GM19043 (cell line): ENCODE measurements around the gene C10orf143.
"Not testable (repeated sequence)": the region's sequence is repeated elsewhere in the genome, so short reads cannot be mapped to it uniquely, and the experiment has no call there.

ENCODE experiments used
- ATAC-seq: cut with Tn5 transposase; IDR thresholded peaks from one replicate; pipeline ENCODE4 v1.9.1; 2021; ENCODE audit warnings: low read depth; ENCODE audit not compliant: unreplicated experiment

C10orf143 gene

DNA sequence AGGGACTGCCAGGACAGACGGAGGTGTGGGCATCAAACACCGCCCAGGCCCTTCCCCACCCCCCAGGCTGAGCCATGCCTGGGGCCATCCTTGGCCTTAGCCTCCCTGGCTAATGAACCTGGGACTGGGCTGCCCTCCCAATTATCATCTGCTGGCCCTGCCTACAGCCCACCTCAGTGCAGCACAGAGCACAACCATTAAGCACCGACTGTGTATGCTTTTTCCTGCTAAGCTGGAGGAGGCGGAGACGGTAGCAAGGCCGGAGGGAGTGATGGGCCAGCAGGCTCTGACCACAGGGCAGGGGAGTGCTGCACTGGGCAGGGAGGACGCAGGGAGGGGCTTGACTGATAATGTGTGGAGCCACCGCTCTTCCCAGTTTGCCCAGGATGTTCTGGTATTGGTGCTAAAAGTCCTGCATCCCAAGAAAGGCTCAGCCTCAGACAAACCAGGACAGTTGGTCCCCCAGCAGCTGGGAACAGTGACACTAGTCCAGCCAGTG, 72.0 kb downstream of the C10orf143 start:
- no peak for ATAC-seq

DNA sequence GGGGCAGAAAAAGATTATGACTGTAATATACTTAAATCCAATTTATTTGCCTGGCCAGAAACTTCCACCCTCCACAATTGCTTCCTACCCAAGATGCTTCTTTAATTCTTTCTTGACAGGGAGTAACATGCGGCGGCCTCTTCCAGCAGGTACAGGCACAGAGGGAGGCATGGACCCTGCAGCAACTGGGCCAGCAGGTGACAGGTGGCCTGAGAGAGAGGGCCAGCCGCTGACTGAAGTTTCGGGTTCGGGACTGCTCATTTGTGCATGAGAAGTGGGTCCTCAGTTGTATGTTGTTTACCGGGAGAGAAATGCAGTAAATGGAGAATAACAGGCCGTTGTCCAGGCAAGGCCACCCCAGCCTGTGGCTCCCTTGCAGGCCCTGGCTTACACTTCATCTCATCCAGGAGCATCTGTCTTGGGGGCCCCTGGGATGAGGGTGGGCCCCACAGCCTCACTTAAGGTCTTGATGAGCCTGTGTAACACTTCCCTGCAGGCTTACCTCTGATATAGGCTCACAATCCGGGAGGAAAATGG, 72.5 kb downstream of the C10orf143 start:
- no peak for ATAC-seq

DNA sequence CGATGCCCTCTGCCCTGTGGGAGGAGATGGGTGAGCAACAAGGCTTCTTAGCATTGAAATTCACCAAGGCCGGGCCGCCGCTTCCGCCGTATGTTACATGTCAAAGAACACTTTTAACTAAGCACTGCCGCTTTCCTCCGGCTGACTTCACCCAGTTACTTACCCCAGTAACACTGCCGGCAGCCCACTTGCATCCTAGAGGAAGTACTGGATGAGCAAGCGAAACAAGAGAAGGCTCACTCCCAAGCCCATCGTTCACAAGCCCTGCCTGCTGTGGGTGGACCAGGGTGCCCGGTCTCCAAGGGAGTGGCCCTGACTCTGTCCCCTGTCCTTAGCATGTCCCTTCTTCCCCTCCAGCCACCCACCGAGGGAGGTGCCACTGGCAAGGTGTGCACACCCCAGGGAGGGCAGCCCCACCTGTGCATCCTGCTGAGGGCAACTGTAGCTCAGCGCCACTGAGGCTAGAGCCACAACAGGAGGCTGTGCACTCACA, 73.4 kb downstream of the C10orf143 start:
- ATAC-seq = no peak

DNA sequence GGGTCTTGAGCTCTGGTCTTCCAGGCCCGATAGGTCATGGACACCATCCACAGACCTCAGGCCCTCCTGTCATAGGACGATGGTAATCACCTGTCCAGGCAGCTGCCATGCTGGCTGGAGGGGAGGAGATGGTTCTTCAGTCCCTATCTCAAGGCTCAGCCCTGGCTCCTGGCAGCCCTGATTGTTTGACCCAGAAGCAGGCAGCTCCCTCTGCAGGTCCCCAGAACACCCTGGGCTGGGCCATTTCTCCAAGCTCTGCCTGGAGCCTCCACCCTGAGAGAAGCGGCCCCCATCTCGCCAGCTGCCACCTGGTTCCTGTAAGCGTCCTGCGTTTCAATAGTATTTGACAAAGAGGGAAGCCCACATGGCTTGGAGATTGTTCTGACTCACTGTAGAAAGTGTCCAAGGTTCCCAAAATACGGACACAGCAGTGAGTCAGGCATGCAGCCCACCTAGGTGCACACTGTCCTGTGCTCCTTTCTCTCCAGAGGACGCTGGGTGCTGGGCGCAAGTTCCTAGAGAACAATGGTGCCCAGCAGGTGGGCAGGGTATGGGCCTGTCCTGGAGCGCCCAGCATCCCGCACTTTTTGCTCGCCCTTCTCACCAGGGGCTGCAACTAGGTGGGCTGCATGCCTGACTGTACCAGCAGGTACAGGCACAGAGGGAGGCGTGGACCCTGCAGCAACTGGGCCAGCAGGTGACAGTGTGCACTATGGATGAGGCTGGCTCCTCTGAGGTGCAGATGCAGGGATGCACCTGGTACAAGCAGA, 74.1 kb downstream of the C10orf143 start:
- no peak for ATAC-seq

DNA sequence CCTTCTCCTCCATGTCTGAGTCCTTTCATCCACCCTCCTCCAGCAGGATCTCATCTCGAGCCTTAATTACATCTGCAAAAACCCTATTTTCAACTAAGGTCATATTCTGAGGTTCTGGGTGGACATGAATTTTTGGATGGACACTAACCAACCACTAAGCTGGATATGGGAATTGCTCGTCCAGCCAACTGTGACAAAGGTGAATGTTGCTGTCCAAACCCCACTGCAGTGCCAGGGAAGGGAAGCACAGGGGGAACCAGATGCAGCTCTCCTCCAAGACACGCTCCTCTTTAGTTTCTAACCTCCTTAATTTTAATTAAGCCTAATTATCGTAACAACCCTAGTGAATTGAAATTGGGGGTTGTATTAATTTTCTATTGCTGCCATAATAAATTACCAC, 81.4 kb downstream of the C10orf143 start:
- ATAC-seq = no peak

DNA sequence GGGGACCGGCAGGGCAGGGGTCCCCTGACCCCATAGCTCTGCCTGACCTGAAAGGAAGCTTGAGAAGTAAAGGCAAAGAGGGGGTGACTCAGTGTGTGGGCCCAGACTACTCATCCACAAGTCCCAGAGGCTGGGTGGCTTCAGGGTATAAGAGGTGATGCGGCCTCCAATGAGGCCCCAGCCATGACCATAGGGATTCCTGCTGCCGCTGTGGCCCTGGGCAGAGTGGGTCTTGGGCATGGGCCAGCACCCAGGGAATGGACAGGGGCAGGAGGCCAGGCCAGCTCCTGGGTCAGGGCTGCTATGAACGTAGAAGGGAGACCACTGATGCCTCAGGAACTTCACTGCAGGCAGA, 82.2 kb downstream of the C10orf143 start:
- ATAC-seq = no peak

DNA sequence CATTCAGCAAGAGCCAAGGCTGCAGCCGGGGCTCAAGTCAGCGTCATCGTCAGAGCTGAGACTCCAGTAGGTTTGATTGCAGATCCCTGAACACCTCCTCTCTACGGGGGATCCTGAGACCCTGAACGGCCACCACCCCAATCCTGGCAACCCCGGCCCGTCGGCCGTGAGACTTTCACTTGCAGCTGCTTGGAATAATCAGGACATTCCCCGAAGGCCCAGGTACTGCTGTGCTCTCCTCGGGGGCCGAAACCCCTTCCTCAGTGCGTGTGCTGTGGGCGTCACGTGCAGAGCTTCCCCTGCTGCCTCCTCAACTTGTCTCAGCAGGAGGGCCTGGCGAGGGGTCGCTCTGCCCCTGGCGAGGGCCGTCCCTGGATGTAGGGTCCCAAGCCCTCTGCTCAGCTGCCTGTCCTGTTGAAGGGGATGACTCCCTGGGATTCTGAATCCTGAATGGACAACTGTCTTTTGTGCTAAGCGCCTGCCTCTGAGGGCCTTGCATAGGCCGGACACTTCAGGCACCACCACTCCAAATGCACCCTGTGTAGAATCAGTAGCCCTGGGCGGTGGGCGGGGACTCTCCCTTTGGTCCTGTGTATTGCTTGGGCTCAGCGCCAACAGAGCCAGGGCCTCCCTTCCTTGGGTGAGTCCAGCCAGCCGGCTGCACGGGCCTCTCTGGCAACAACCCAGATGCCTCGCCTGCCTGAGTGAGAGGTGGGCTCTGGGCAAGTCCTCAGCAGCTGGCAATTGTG, 82.7 kb downstream of the C10orf143 start:
- ATAC-seq = no peak

DNA sequence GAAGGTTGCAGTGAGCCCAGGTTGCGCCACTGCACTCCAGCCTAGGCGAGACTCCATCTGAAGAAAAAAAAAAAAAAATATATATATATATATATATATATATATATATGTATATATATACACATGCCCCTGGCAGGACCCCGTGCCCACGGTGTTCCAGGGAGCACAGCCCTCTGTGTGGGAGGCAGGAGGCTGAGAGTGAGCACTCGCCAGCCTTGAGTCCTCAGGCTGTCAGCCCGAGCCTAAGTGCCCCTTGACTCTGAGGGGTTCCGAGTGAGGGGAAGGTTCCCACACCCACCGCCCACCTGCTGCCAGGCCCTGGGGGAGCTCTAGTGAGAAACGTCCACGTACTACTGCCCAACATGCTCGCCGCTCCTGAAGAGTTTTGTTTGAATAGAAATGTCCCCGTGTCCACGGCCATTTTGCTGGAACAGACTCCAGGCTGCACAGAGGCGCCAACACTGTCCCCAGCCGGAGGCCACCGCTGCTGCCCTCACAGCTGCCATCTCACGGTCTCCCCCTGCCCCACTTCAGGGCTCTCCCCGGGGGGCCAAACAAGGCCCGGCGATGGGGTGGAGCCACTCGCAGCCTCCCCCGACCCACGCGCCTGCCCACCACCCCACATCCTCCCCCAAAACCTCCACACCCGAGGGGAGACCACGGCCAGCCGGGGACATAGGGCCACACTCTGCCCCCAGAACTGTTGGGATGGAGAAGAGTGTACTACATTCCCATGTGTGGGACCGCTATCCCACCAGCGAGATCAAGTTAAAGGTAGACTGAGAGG, 83.8 kb downstream of the C10orf143 start:
- ATAC-seq = no peak

DNA sequence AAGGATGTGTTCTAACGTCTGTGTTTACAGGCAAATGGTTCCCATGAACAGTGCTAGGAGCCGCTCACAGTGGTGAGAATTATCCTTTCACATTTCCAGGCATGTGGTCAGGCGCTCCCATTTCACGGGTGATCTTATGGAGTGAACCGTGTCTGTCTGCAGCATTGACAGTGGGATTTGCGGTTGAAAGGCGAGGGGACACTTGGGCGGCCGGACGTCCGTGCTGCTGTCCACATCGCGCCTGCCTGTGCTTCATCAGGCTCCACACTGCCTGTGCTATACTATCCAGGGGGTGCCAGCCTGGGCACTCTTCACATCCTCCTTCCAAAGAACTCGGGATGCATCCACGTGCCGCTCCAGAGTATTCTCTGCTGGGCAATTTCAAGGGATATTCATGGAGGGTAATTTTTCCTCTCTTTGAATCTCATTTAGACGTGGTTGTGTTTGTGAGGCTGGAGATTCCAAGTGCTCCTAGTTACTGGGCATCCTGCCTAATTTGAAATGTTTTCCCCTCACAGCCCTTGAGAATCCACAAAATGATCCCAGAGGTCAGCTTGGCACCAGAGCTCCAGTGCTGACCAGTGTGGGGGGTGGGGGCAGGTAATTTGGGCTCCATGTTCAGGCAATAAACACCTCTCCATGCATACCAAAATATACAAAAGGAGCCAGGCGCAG, 84.7 kb downstream of the C10orf143 start:
- ATAC-seq = no peak

DNA sequence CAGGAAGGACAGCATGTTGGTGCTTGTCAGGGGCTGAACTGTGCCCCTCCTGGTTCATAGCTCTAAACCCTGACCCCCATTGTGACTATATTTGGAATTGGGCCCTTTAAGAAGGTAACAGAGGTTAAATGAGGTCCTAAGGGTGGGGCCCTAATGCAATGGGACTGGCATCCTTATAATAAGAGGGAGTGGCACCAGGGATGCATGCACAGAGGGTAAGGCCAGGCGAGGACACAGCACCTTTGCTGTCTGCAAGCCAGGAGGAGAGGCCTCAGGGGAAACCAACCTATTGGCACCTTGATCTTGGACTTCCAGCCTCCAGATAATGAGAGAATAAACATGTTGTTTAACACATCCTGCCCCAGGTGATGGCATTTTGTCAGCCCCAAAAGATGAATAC, 85.3 kb downstream of the C10orf143 start:
- ATAC-seq = no peak

DNA sequence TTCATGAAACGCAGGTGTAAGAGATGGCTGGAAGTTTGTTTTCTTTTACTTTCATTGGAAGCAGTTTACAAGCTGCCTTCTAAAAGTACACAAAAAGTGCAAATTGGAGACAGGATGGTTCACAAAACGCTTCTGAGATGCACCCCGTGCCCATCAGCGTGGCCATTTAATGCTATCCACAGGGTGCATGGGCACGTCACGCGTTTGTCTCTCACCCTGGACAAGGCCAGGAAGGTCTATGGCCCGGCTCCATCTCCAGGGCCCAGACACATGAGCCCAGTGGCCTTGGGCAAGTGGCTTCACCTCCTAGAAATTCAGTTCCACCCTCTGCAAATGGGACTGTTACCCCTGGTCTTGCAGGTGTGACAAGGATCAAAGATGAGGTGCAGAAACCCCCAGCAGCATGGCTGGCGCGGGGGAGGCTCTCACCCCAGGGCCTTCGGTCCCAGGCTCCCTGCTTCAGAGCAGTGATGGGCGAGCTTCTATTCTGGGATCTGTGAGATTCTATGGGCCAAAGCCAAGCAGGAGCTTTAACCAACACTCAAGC, 85.8 kb downstream of the C10orf143 start:
- no peak for ATAC-seq

DNA sequence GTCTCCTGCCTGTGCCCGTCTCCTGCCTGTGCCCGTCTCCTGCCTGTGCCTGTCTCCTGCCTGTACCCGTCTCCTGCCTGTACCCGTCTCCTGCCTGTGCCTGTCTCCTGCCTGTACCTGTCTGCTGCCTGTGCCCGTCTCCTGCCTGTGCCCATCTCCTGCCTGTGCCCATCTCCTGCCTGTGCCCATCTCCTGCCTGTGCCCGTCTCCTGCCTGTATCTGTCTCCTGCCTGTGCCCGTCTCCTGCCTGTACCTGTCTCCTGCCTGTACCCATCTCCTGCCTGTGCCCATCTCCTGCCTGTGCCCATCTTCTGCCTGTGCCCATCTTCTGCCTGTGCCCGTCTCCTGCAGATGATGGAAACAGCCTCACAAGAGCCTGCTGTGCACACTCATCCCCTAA, 86.3 kb downstream of the C10orf143 start:
- not testable (repeated sequence) for ATAC-seq

DNA sequence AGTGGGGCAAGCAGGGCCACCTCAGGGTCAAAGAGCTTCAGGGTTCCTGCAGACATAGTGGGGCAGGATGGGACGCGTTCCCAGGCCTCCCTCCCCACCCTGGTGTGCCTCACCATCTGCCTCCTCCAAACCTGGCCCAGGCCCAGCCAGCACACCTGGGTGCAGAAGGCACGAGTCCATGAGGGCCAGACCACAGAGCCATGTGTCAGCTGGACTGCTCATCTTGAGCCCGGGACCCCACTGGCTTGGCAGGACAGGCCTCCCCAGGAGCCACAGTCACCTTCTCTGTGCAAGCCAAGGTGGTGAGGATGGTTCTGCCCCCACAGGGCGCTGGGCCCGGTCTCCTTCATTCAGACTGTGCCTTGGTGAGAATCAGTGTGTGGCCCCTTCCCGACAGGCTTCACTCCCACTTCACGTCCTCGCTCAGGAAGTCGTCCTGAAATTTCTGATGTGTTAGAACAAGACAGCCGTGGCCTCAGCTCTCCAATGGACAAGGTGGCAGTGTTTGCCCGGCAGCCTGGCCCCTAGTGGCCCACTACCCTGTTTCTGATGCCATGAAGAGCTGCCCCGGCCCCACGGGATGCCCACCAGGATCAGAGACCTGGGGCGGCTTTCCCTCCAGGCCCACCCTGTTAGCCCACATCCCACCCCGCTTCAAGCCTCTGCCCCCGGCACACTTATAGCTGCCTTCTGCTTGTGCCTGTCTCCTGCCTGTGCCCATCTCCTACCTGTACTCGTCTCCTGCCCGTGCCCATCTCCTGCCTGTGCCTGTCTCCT, 87.0 kb downstream of the C10orf143 start:
- no peak for ATAC-seq

DNA sequence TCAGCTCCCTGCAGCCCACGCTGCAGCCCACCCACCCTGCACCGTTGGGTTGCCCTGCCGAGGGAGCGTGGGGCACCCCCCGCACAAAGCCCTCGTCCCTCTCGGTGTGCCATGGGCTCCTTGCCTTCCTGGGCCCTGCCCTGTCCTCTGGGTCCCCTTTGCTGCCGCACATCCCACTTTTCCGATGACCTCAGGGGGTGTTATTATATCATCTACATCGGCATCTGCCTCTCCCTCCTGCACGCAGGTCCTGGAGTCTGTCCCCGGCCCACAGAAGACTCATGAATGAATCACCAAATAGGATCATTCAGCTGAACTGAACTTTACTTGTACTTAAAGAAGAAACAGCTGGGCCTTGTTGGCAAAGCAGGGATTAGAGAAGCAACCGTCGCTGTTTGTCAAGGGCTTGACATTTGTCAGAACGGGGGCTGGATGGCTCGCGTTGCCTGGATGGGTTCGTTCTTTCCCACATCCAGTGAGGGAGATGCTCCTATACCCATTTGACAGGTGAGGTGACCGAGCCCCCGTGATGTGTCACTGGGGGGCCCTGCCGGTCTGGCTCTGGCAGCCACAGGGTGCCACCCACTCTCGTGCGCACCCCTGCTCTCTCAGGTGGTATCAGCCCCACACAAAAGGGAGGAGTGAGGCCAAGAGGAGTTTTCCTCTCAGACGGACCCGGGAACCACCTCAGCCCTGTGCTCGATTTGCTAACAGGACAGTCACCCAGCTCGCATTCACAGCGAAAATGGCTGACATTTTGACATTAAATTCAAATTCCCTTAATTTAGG, 87.9 kb downstream of the C10orf143 start:
- no peak for ATAC-seq

DNA sequence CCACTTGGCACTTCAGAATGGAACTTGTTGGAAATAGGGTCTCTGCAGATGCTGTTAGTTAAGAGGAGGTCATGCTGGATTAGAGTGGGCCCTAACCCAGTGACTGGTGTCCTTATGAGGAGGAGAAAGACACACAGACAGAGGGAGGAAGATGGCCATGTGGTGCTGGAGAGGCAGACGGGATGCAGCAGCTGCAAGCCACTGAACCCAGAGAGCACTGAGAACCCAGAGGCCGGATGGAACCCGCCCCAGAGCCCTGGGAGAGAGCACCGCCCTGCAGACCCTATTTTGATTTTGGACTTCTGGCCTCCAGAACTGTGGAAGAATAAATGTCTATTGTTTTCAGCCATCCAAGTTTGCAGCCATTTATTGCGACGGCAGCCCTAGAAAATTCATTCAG, 88.5 kb downstream of the C10orf143 start:
- no peak for ATAC-seq

DNA sequence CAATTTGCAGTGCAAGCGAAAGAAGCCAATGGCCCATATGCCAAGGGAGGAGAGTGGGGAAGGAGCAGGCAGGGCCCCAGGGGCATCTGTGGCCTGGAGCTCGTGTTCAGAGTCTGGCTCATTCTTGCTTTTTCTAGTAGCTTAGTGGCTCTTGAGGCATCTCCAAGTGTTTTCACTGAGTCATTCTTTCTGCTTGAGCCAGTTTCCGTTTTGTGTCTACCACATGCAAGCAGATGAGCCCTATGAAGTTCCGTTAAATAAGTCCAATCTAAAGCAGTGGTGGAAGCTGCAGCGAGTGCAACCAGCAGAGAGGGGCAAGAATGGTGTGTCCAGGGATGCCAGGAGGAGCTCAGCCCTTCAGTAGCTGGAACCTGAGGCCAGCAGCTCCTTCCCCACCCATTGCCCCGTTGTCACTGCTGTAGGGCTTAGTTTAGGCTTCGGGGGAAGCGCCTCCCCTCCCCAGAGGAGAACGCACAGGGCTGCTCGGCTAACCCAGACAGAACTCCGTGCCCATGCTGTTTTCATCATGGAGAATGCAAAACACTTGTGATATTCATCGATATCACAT, 89.2 kb downstream of the C10orf143 start:
- ATAC-seq = no peak

DNA sequence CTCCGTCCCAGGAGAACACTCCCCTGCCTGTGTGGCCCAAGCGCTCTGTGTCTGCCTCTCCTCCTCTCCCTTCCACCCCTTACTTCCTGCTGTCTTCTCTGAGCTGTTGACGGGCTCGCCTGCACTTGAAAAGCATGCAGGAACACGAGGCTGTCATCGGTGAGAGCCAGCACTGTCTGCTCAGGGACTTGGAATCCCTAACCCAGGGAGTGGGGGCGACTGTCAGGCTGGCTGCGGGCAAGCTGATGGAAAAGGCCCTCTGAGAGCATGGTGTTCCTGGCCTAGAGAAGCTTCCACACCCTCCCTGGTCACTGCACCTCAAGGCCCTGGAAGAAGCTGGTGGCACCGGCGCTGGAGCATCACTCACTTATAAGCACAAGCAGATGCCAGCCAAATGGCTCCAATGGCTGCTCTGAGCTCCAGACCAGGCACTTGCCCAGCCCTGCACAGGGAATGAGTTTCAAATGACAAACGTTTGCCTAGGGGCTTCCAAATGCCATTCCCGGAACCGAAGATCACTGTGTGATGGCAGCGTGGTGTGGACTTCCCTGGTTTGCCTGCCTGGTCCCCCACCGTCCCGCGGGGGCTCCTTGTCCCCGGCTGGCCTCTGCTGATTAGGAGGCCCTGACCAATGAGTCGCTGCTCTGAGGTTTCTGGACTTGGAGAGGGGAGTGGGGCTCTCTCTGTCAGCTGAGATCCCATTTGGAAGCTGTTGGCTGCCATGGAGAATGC, 89.8 kb downstream of the C10orf143 start:
- ATAC-seq = no peak
